T-helper 1 cell treated with Interleukin-12 subunit alpha and Interleukin-12 subunit beta and Interleukin-4 antibody, amounts not matched to agents 30 μg/mL and 1 μg/mL, for 36 hours (primary cell): ENCODE results near the gene GJA1.

ENCODE experiments used
- H3K27ac Mint-ChIP-seq: one replicate; pipeline ENCODE4 v1.8.0; 2021; ENCODE audit warnings: mild to moderate bottlenecking, mixed read lengths
- H3K27me3 Mint-ChIP-seq: one replicate; pipeline ENCODE4 v1.8.0; 2021; ENCODE audit warnings: low read depth, mixed read lengths
- H3K36me3 Mint-ChIP-seq: one replicate; pipeline ENCODE4 v1.8.0; 2021; ENCODE audit warnings: low read depth, mixed read lengths
- H3K4me1 Mint-ChIP-seq: one replicate; pipeline ENCODE4 v1.8.0; 2021; ENCODE audit warnings: low read depth, mixed read lengths
- H3K4me3 Mint-ChIP-seq: one replicate; pipeline ENCODE4 v1.8.0; 2021; ENCODE audit warnings: mild to moderate bottlenecking, moderate library complexity, mixed read lengths
- H3K9me3 Mint-ChIP-seq: one replicate; pipeline ENCODE4 v1.8.0; 2021; ENCODE audit warnings: mixed read lengths

GJA1 gene

DNA sequence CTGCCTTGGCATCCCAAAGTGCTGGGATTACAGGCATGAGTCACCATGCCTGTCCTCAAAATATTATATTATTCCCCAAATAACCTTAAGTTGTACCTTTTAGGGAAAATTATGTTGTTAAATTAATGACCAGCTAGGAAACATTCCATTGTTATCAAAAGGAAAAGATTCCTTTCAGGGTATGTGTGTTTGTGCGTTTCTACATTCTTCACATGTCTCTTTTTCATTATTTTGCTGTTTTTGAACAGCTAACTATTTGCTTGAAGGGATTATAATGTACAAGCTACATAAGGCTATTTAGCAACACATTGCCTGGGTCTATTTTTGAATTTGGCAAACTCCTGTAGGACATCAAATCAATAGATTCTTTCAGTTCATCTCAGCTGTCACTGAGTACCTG lies 57.1 kb downstream of the GJA1 start:
- no peaks in the 10 kb centered on the region for H3K27me3 Mint-ChIP-seq
- no peaks in the 10 kb centered on the region for H3K9me3 Mint-ChIP-seq
- no peak overlapping the region for H3K27ac Mint-ChIP-seq
- no peak overlapping the region for H3K4me3 Mint-ChIP-seq
- no peaks in the 10 kb centered on the region for H3K4me1 Mint-ChIP-seq
- H3K36me3 Mint-ChIP-seq = no peaks in the 10 kb centered on the region

DNA sequence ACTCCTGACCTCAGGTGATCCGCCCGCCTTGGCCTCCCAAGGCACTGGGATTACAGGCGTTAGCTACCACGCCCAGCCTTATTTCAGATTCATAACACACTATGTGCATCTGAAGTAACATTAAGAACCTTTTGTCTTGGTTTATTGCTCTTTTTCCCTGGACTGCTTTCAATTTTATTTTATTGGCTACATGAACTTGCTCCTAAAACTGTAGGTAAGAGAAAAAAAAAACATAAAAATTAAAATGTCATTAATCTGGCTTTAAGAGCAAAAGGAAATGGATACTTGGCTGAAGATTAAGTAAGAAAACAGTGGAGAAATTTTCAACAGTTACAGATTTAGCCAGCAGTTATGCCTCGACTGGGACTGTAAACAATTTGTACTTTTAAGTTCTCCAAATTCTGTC lies 62.5 kb downstream of the GJA1 start:
- no peak overlapping the region for H3K4me3 Mint-ChIP-seq
- H3K9me3 Mint-ChIP-seq = no peaks in the 10 kb centered on the region
- no peak overlapping the region for H3K27ac Mint-ChIP-seq

DNA sequence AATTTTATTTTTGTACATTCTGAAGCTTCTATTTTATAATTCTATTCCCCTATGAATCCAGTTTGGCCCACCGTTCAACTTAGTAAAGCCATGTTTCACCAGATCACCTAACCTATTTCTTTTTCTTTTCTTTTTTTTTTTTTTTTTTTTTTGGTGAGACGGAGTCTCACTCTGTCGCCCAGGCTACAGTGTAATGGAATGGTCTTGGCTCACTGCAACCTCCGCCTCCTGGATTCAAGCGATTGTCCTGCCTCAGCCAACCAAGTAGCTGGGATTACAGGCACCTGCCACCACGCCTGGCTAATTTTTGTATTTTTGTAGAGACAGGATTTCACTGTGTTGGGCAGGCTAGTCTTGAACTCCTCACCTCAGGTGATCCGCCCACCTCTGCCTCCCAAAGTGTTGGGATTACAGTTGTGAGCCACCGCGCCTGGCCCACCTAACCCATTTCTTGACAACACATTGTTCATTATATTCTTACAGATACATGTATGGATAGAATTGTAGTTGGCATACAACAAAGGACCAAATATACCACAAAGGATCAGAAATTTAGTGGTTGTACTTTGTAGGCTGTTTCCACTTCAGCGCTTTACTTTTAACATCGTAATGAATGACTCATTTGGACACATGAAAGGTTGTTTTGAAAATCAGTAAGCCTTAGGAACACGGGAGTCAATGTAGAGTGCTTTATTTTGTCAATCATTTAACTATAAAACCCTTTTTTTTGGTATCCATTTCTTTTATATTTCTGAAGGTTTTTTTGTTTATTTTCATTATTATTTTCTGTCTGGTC lies 63.2 kb downstream of the GJA1 start:
- no peaks in the 10 kb centered on the region for H3K9me3 Mint-ChIP-seq
- H3K4me1 Mint-ChIP-seq = peaks cover 2% of the 10 kb centered on the region
- H3K4me3 Mint-ChIP-seq = no peak overlapping the region
- no peaks in the 10 kb centered on the region for H3K27me3 Mint-ChIP-seq
- no peaks in the 10 kb centered on the region for H3K36me3 Mint-ChIP-seq
- H3K27ac Mint-ChIP-seq = no peak overlapping the region

More for the DNA sequence above, 62.5 kb downstream of the GJA1 start:
- H3K27me3 Mint-ChIP-seq = no peaks in the 10 kb centered on the region
- H3K4me1 Mint-ChIP-seq = no peaks in the 10 kb centered on the region
- H3K36me3 Mint-ChIP-seq = no peaks in the 10 kb centered on the region
